Cerebellar cortex (tissue), 1 donor: Measurements from ENCODE around the gene LYZL2.
"Not testable (repeated sequence)": the region's sequence is repeated elsewhere in the genome, so short reads cannot be mapped to it uniquely, and the experiment has no call there.

Source experiments
- DNase-seq: peaks from one replicate; pipeline ENCODE4 v3.0.0-alpha.2; 2015; ENCODE audit warnings: low spot score

Gene LYZL2

DNA sequence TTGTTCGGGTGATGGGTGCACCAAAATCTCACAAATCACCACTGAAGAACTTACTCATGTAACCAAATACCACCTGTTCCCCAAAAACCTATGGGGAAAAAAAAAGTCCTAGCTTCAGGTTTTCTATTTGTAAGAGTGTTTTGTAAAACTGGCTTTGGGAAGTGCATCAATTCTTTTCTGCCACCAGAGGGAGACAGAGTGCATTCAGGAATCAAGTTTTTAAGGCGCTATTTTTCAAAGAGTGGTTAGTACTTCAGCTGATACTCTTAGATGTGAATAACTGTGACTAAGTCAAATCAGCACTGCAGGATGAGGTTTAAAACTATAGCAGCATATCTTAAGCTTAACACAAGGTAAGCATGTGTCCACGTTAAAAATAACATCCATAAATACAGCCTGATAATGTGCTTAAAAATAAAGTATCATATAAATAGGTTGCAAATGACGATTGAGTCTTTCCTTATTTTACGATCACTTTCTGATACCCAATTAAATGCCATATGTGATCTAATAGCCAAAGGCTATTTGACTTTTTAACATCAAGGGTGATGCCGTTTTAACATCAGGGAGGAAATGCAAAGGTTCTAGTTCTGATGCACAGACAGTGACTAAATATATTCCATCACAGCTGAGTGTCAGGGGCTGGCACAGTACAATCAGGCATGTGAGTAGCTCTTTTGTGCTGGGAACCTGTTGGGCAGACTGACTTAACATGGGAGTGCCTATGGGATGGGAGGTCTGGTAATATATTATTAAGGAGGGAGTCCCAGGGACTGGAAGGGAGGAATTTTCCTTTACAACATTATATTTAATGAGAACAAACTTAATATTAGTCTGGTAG is 10.6 kb upstream of the LYZL2 start:
- DNase-seq, result peak; percentile 31

DNA sequence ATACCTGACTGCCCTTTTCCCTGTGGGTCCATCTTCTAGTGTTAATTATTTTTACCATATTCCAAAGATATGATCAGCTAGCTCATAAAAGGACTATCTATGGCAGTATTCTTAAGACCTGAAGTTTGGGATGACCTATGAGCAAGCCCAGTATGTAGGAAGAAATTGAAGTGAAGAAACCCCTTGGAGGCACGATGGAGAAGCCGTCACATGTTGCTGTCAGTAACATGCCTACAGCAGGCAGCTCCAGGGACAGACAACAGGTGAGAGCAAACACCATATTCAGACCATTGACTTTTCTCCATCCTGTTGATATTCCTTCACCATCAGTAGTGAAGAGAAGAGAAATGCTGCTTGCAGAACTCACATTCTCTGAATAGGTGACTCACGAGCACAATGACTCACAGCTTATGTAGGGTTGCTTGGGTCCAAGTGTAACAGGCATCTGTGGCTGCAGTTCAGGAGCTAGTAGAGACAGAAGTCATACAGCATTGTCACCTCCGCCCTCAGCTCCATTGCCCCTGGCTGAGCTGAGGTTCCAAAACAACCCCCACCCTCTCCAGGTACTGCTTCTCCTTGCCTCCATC is 8.4 kb upstream of the LYZL2 start:
- DNase-seq, result no peak

GRCh38 chr10:30631188-30631587 is 1.6 kb upstream of the LYZL2 start:
- DNase-seq, result no peak

GRCh38 chr10:30630571-30630970 is 1.0 kb upstream of the LYZL2 start:
- no peak for DNase-seq

- not testable (repeated sequence) for DNase-seq
These were observed 977 bp downstream of the LYZL2 start for GRCh38 chr10:30628576-30628975.

DNA sequence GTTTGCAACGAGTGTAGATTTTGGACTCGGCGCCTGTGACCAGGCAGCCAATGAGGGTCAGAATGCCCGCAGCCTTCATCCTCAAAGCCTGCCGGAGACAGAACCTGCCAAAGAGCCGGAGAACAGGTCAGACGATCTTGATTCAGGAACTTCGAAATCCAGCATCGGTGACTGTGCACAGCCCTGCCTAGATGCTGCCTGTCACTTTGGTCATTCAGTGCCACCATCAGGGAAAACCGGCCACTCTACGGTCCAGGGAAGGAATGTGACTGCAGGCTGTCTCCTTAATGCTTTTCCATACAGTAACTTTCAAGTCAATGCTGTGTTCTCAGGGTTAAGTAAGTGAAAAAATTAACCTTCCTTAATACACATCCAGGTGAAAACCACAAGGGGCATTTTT is 2.7 kb downstream of the LYZL2 start:
- not testable (repeated sequence) for DNase-seq

- DNase-seq, result not testable (repeated sequence)
These were observed 3.4 kb downstream of the LYZL2 start for GRCh38 chr10:30626196-30626595.

DNA sequence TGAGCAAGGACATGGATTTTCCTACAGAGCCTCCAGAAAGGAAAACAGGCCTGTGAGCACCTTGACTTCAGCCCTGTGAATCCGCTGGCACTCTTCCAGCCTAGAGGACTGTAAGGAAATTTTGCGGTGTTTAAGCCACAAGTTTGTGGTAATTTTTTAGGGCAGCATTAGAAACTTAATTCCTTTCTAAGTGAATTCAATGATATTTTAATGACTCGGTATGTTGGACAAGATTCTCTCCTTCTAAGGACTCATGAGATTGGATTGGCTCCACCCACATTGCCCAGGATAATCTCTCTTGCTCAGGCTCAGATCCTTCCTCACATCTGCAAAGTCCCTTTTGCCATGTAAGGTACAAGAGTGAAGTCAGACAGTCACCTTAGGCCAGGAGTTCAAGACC is 4.5 kb downstream of the LYZL2 start:
- no peak for DNase-seq

DNA sequence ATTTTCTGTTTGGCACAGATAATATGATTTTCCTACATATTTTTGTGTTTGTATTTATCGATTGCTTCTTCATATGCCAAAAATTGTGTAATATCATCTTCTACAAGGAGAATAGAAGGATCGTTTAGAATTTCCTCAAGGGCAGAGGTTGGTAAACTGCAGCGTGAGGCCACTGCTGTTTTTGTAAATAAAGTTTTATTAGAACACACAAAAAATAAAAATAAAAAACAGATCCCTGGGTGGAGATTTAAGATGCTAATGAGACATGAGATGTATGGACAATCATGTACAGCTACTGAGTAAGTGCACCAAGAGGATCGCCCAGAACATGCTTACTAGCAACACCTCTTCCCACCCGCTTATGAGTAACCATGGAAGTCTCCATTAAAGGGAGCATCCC is 9.6 kb downstream of the LYZL2 start:
- DNase-seq, result no peak

DNA sequence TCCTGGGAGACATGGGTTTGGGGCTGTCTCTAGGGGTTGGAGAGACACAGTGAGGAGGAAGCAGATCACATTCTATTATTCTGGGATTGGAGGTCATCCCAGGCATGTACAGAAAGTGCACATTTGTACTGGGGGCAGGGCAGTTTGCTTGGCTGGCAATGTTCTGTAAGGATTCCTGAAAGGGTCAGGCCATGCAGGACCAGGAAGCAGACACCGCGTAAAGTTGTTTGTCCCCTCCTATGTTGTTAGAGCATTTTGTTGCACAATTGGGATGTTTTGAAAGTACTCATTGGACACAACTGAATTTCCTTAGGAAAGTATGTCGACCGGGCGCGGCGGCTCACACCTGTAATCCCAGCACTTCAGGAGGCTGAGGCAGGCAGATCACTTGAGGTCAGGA is 12.5 kb downstream of the LYZL2 start:
- no peak for DNase-seq

- not testable (repeated sequence) for DNase-seq
These were observed 18.5 kb downstream of the LYZL2 start for GRCh38 chr10:30611041-30611440.

DNA sequence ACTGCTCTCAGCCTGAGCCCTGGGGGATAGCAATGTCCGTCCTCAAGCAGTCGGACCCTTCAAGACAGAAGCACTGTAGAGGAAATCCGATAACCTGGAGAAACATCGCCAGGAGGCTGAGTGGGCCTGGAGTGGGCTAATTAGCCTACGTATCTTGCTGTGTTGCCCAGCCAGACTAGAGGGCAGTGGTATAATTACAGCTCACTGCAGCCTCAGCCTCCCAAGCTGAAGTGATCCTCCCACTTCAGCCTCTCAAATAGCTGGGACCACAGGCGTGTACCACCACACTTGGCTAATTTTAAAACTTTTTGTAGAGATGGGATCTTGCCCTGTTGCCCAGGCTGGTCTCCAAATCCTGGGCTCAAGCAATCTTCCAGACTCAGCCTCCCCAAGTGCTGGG is 21.7 kb downstream of the LYZL2 start:
- no peak for DNase-seq

- DNase-seq, result no peak
These were observed 23.2 kb downstream of the LYZL2 start for GRCh38 chr10:30606313-30606712.

- not testable (repeated sequence) for DNase-seq
These were observed 24.0 kb downstream of the LYZL2 start for GRCh38 chr10:30605341-30606121.

GRCh38 chr10:30603589-30603988 is 26.0 kb downstream of the LYZL2 start:
- no peak for DNase-seq

DNA sequence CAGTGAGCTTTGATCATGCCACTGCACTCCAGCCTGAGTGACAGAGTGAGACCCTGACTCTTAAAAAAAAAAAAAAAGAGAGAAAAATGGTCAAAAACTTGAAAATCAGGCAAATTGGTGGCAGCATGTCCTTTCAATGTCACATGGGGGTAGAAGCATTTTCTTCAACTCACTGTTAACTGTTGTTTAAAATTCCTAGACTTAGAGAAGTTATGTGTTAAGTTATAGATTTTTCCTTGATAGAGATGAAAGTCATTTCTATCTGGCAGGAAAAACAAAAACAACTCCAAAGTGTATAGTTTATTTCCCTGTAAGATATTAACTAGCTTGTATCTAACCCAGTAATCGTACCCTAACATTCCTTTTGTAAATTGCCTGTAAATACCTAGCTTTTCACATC is 26.8 kb downstream of the LYZL2 start:
- no peak for DNase-seq

GRCh38 chr10:30600005-30600404 is 29.5 kb downstream of the LYZL2 start:
- DNase-seq, result no peak

DNA sequence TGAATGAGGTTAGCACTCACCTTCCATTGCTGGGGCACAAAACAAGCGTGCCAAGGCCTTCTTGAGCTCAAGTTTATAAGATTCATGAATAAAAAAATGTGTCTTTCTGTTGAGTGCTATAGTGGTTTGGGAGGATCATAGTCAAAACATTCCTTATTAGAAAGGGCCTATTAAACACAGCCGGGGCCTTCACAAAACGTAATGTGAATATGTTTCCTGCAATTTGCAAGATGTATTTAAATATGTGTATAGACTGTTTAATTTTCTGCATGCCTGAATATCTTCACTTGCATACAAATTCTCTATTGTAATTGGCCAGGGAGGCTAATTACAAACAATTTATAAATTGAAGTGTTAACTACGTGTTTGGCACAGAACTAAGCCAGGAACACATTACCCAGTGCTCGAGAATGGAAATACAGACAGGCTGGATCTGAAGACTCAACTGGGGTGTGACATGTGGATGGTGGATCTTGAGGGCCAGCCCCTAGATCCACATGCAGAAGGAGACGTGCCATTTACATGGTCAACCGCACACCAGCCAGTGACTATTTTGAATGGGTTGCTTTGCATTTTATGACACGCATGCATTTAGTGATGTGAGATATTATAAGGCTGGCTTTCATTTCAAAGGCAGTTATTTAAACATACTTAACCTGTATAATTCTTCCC is 31.3 kb downstream of the LYZL2 start:
- DNase-seq, result no peak

DNA sequence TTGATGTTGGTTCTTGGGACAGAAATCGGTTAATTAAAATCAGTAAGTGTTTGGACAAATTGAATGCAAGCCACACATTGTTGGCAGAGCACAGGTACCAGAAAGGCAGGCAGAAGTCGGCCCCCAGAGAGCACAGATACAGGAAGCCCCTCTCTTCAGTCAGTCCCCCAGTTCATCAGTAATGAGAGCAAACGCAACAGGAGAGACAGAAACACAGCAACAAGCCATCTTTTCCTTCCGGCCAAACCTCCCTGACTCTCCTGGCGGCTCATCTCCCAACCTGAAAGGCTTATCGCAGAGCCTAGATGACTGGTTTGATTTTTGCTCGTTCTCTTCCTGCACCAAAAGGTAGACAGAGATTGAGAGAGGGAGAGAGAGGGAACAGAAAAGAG is 32.1 kb downstream of the LYZL2 start:
- not testable (repeated sequence) for DNase-seq

GRCh38 chr10:30596493-30597432 is 32.8 kb downstream of the LYZL2 start:
- not testable (repeated sequence) for DNase-seq

DNA sequence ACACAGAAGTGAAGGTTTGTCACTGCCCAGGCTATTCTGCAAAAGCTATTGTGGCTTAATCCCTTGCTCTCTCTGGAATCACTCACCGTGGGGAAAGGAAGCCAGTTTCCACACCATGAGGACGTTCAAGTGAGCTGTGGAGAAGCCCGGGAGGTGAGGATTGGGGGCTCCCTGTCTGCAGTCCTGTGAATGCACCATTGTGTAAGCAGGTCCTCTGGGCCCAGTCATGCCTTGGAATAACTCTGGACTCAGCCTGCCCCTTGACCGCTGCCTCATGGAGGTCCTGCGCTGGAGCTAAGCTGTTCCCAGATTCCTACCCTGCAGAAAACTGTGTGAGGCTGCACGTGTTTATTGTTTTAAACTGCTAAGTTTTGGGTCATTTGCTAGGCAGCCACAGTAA is 33.5 kb downstream of the LYZL2 start:
- DNase-seq, result no peak
